PC-9 (cell line): ENCODE measurements around the gene COPA.

Experiments used
- CTCF ChIP-seq: fragments of 200-600 bp; sonication (generic); conservative IDR thresholded peaks from 2 replicates; pipeline ENCODE4 v1.6.1; 2017; ENCODE audit warnings: mixed run types, antibody characterized with exemption, mild to moderate bottlenecking, moderate library complexity
- EZH2 ChIP-seq: fragments of 200-600 bp; sonication (generic); IDR thresholded peaks from 2 replicates; pipeline ENCODE4 v1.8.0; 2017; ENCODE audit warnings: antibody characterized with exemption, low read depth

- TF ChIP-seq CTCF (no peak), EZH2 (no peak)
Measured at GRCh38 chr1:160309185-160309557, 33.9 kb downstream of the COPA start.
